Esophagus muscularis mucosa (tissue), 3 donors: ENCODE results near the gene WTAP.

Experiments
- CTCF ChIP-seq, 3 experiments: fragments of 200-600 bp in 2 of 3; fragments of 450-650 bp in 1 of 3; sonication (generic) in 2 of 3; IDR thresholded peaks; one replicate each; pipeline ENCODE4 v1.5.1; 2017 to 2019; ENCODE audit warnings: antibody characterized with exemption in 3 of 3, mild to moderate bottlenecking in 2 of 3, moderate library complexity in 1 of 3
- POLR2A ChIP-seq: fragments of 450-650 bp; IDR thresholded peaks from one replicate; pipeline ENCODE4 v1.6.1; 2017; ENCODE audit warnings: antibody characterized with exemption, moderate library complexity, mild to moderate bottlenecking, low read depth

- TF ChIP-seq CTCF (IDR thresholded peaks at IDR 0.05) (no peak), POLR2A (no peak)
Measured at GRCh38 chr6:159801935-159802334, 74.6 kb downstream of the WTAP start.
